Large intestine (tissue), 3 donors: ENCODE data around the gene SFT2D3. TPM values are rescaled to one million over a fixed set of nuclear protein-coding genes. Genes with fewer than 3 reads are reported as not detected.

ENCODE experiments used
- DNase-seq, 2 donors: peaks; one replicate each; pipeline versions ENCODE4 v3.0.0 to v3.0.0-alpha.2; 2013
- H3K27ac ChIP-seq: one replicate; pipeline ENCODE4 v1.5.1; 2013; ENCODE audit warnings: low read length
- H3K27me3 ChIP-seq: 2 replicates; pipeline ENCODE4 v1.6.1; 2013; ENCODE audit warnings: low read length; ENCODE audit not compliant: control insufficient read depth, insufficient read depth
- H3K36me3 ChIP-seq: 2 replicates; pipeline ENCODE4 v1.6.1; 2013; ENCODE audit warnings: low read length; ENCODE audit not compliant: control insufficient read depth, insufficient read depth
- H3K4me1 ChIP-seq: one replicate; pipeline ENCODE4 v1.6.1; 2013; ENCODE audit warnings: low read length; ENCODE audit not compliant: control insufficient read depth, insufficient read depth
- H3K4me3 ChIP-seq: one replicate; pipeline ENCODE4 v1.5.1; 2013; ENCODE audit warnings: low read length
- H3K9me3 ChIP-seq: one replicate; pipeline ENCODE4 v1.6.1; 2013; ENCODE audit warnings: mild to moderate bottlenecking, low read depth, low read length, moderate library complexity; ENCODE audit not compliant: control insufficient read depth
- WGBS: methylation state at CpG from one replicate; pipeline ENCODE4 v1.1.5; 2013; ENCODE audit warnings: low lambda C conversion rate; ENCODE audit not compliant: insufficient coverage; 5-methylcytosine and 5-hydroxymethylcytosine counted together
- polyA plus RNA-seq: library from polyadenylated mRNA; unstranded; fragments of 120-200 nt; gene quantifications from one replicate; pipeline ENCODE4 v1.2.1, GENCODE V29; 2013

The SFT2D3 gene
- polyA plus RNA-seq, 1 donor: not detected

- no CpG with 5 or more reads among the region's 72 CpGs for WGBS
- Histone ChIP-seq H3K4me1 (no peaks in the 10 kb centered on the region), H3K27ac (no peak overlapping the region), H3K4me3 (peak overlapping the region; percentile 36), H3K9me3 (no peaks in the 10 kb centered on the region), H3K27me3 (peaks cover 75% of the 10 kb centered on the region), H3K36me3 (no peaks in the 10 kb centered on the region)
- DNase-seq: peak in 1 of 2 donors; percentile 20
Observed at GRCh38 chr2:127674241-127675209, 26.8 kb upstream of the SFT2D3 start.

DNA sequence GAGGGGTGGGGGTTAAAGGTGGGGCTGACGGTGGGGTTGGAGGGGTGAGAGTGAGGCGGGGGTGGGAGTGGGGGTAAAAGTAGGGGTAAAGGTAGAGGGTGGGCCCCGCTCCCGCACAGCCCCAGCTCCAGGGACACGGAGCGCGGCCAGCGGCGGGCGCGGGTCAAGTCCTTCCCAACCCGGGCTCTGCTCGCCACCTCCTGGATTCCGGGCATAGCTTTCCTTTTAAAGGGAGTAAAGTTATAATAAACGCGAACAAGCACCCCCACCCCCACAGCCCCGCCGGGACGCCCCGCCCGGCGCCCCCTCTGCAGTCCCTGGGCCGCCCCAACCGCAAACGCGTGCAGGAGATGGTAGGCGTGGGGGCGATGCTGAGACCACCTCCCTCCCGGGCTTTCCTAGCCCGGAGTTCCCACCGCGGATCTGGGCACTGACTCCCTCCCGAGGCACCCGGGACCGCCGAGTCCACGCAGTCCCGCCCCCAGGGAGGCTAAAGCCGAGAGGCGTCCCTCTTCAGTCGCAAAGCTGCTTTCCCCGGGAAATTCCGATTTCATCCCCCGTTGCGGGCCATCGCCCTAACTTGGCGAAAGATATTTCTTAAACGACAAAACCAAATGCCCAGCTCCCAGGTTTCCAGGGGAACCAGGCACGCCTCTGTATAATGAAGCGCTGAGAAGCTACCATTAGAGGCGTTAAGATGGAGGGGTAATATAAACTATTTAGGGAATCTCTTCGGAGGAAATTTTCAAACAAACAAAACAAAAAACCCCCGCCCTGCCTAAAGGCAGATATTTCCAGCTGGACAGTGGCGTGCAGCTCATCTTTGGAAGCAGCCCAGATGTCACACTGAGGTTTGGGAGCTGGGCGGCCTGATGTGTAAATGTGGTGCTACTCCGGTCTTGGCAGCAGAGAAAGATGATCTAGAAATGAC is 25.7 kb upstream of the SFT2D3 start, which contains the start of gene LIMS2:
LIMS2 (minus strand) TSS at position 200 of the 931 bp plus-strand sequence. CDS start 506 bp downstream, outside the sequence.
- Histone ChIP-seq H3K27me3 (peaks cover 72% of the 10 kb centered on the region), H3K4me3 (peak within 1 kb of the TSS; percentile 40), H3K27ac (no peak within 1 kb of the TSS), H3K36me3 (no peaks in the 10 kb centered on the region), H3K4me1 (no peaks in the 10 kb centered on the region), H3K9me3 (no peaks in the 10 kb centered on the region)
- peak in 1 of 2 donors; percentile 32 for DNase-seq
- WGBS: 9% methylated on average over 4 of the region's 56 CpGs

- H3K9me3 ChIP-seq: no peaks in the 10 kb centered on the region
- H3K4me3 ChIP-seq: no peak overlapping the region
- H3K27ac ChIP-seq: no peak overlapping the region
- H3K4me1 ChIP-seq: no peaks in the 10 kb centered on the region
- no peak for DNase-seq
- peaks cover 72% of the 10 kb centered on the region for H3K27me3 ChIP-seq
- H3K36me3 ChIP-seq: no peaks in the 10 kb centered on the region
- no CpG with 5 or more reads among the region's 2 CpGs for WGBS
Observed at GRCh38 chr2:127676906-127677305, 24.4 kb upstream of the SFT2D3 start.

GRCh38 chr2:127678531-127678930 is 22.8 kb upstream of the SFT2D3 start:
- Histone ChIP-seq H3K27me3 (peaks cover 60% of the 10 kb centered on the region), H3K36me3 (no peaks in the 10 kb centered on the region), H3K4me1 (no peaks in the 10 kb centered on the region), H3K27ac (no peak overlapping the region), H3K9me3 (no peaks in the 10 kb centered on the region), H3K4me3 (no peak overlapping the region)
- DNase-seq: no peak
- WGBS: no CpG with 5 or more reads among the region's 10 CpGs

- Histone ChIP-seq H3K27ac (no peak overlapping the region), H3K4me1 (no peaks in the 10 kb centered on the region), H3K36me3 (no peaks in the 10 kb centered on the region), H3K27me3 (peaks cover 55% of the 10 kb centered on the region), H3K4me3 (no peak overlapping the region), H3K9me3 (no peaks in the 10 kb centered on the region)
- DNase-seq: no peak
- WGBS: no CpG with 5 or more reads among the region's 6 CpGs
Observed at GRCh38 chr2:127678991-127679390, 22.3 kb upstream of the SFT2D3 start.

DNA sequence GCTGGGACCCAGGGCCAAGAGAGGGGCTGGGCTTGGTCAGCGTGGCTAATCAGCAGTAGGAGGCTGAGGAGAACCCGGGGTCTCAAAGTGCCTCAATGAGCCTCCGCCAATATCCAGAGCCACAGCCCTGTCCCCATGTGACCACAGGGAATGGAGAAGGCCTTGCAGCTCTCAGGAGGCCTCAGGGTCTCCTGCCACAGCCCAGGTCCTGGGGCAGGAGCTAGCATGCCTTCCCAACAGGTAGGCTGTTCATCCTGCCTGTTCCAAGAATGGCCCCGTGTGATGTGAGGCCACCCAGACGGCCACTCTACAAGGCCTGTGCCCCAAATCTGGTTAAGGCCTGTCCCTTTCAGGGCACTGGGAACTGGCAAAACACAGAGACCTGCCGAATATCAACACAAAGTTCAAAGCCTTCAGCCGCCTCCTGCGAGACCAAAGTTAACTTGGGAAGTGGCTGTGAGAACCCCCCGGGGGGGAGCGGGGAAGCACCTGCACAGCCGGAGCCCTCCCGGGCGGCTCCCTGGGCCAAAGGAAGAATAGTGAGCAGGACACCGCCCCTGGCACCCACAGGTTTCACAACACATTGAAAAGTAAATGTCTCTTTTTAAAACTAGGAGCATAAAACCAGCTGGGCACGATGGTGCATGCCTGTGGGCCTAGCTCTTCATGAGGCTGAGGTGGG is 21.5 kb upstream of the SFT2D3 start:
- H3K9me3 ChIP-seq: no peaks in the 10 kb centered on the region
- no peak for DNase-seq
- WGBS: no CpG with 5 or more reads among the region's 15 CpGs
- H3K36me3 ChIP-seq: no peaks in the 10 kb centered on the region
- no peak overlapping the region for H3K27ac ChIP-seq
- H3K4me1 ChIP-seq: no peaks in the 10 kb centered on the region
- no peak overlapping the region for H3K4me3 ChIP-seq
- H3K27me3 ChIP-seq: peaks cover 48% of the 10 kb centered on the region

GRCh38 chr2:127680706-127681287 is 20.5 kb upstream of the SFT2D3 start:
- H3K27me3 ChIP-seq: peaks cover 43% of the 10 kb centered on the region
- no peaks in the 10 kb centered on the region for H3K4me1 ChIP-seq
- no peak overlapping the region for H3K4me3 ChIP-seq
- no peaks in the 10 kb centered on the region for H3K9me3 ChIP-seq
- H3K36me3 ChIP-seq: no peaks in the 10 kb centered on the region
- no peak for DNase-seq
- no CpG with 5 or more reads among the region's 19 CpGs for WGBS
- no peak overlapping the region for H3K27ac ChIP-seq

DNA sequence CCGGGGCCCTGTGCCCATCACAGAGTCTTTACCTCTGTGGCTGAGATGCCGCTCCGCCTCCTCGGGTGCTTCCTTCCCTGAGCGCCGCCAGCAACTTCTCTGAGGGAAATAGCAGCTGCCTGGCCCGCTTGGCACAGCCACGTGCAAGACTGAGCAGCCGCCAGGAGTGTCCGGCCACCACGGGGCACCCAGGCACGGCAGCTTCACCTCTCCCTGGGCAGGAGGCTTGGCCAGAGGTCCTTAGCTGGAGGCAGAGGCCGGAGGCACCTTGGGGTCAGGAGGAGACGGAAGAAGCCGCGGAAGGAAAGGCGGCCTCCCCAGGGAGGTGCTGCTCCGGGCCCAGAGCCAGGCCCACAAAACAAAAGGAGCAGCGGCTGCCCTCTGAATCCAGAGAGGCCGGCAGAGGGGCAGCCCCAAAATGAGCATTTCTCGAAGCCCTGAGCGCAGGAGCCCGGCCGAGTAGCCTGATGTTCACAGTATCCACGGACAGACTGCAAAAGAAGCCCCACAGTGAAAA is 20.0 kb upstream of the SFT2D3 start:
- DNase-seq: no peak
- WGBS: 100% methylated on average over 1 of the region's 25 CpGs
- Histone ChIP-seq H3K27me3 (peaks cover 38% of the 10 kb centered on the region), H3K36me3 (no peaks in the 10 kb centered on the region), H3K4me1 (no peaks in the 10 kb centered on the region), H3K4me3 (no peak overlapping the region), H3K27ac (peak overlapping the region; percentile 21), H3K9me3 (no peaks in the 10 kb centered on the region)

DNA sequence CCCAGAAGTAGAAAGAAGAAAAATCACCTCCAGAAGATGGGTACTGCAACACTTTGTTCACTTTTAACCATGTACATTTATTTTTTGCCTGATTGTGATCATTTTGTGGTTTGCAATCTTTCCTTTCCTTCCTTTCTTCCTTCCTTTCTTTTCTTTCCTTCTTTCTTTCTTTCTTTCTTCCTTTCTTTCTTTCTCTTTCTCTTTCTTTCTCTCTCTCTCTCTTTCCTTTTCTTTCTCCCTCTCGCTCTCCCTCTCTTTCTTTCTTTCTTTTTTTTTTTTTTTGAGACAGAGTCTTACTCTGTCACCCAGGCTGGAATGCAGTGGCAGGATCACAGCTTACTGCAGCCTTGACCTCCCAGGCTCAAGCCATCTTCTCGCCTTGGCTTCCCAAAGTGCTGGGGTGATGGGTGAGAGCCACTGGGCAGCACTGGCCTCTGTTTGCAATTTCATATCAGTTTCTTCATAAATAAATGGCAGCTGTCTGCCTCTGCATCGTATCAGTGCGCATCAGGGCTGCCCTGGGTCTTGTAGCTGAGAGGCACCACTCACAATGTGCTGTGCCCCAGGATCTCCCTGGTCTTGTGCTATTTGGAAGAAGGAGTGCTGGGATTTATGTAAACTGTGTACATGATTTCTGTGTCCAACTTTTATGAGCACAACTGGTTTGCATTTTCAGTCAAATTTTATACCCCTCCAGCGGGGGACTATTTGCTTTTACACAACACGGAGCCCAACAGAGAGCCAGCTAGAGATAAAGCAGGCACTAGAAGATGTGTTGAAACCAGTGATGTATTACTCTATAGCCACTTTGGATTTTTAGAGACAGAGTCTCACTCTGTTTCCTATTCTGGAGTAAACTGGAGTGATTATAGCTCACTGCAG is 19.1 kb upstream of the SFT2D3 start:
- no peak overlapping the region for H3K4me3 ChIP-seq
- DNase-seq: no peak
- H3K4me1 ChIP-seq: no peaks in the 10 kb centered on the region
- H3K27me3 ChIP-seq: peaks cover 29% of the 10 kb centered on the region
- WGBS: 64% methylated on average over 1 of the region's 6 CpGs
- H3K36me3 ChIP-seq: no peaks in the 10 kb centered on the region
- no peaks in the 10 kb centered on the region for H3K9me3 ChIP-seq
- peak overlapping the region; percentile 17 for H3K27ac ChIP-seq
